ENCODE data around the gene MANF.

MANF gene

GRCh38 chr3:51390246-51391074 is 5.4 kb downstream of the MANF start:
- DNase-seq = no peak

- DNase-seq = peak; percentile 89
Observed at GRCh38 chr3:51391075-51391565, 6.0 kb downstream of the MANF start, which contains the start of gene RBM15B. RBM15B (plus strand) TSS chr3:51391285; CDS start chr3:51391400, 115 bp downstream.

- no peak for DNase-seq
Observed at GRCh38 chr3:51391566-51392354, 6.7 kb downstream of the MANF start.

GRCh38 chr3:51392355-51393133 is 7.5 kb downstream of the MANF start:
- DNase-seq = no peak

- DNase-seq = no peak
Observed at GRCh38 chr3:51393134-51393495, 8.0 kb downstream of the MANF start.

GRCh38 chr3:51393564-51393963 is 8.5 kb downstream of the MANF start:
- DNase-seq = no peak

GRCh38 chr3:51394541-51394940 is 9.4 kb downstream of the MANF start:
- DNase-seq = no peak

GRCh38 chr3:51395493-51396213 is 10.6 kb downstream of the MANF start:
- DNase-seq = no peak

GRCh38 chr3:51396401-51396800 is 11.3 kb downstream of the MANF start:
- DNase-seq = no peak

GRCh38 chr3:51397392-51397791 is 12.3 kb downstream of the MANF start:
- DNase-seq = no peak

GRCh38 chr3:51398595-51399310 is 13.7 kb downstream of the MANF start:
- no peak for DNase-seq

- no peak for DNase-seq
Observed at GRCh38 chr3:51400166-51400565, 15.1 kb downstream of the MANF start.

- no peak for DNase-seq
Observed at GRCh38 chr3:51401735-51402134, 16.6 kb downstream of the MANF start.

GRCh38 chr3:51403675-51404074 is 18.6 kb downstream of the MANF start:
- no peak for DNase-seq

- no peak for DNase-seq
Observed at GRCh38 chr3:51408021-51408420, 22.9 kb downstream of the MANF start.

GRCh38 chr3:51408813-51409212 is 23.7 kb downstream of the MANF start:
- no peak for DNase-seq

- DNase-seq = no peak
Observed at GRCh38 chr3:51422211-51422610, 37.1 kb downstream of the MANF start.

GRCh38 chr3:51426921-51427320 is 41.8 kb downstream of the MANF start:
- DNase-seq = no peak

- DNase-seq = no peak
Observed at GRCh38 chr3:51429138-51429537, 44.0 kb downstream of the MANF start.

- no peak for DNase-seq
Observed at GRCh38 chr3:51434110-51434509, 49.0 kb downstream of the MANF start.

GRCh38 chr3:51434746-51435327 is 49.7 kb downstream of the MANF start:
- DNase-seq = no peak

All from amniotic stem cell (primary cell).